Measurements from ENCODE around the gene CHN2. TPM values are rescaled to one million over a fixed set of nuclear protein-coding genes. Genes with fewer than 3 reads are reported as not detected.

The CHN2 gene
- total RNA-seq, 1 experiment from 2014 or later = 5.1 TPM

DNA sequence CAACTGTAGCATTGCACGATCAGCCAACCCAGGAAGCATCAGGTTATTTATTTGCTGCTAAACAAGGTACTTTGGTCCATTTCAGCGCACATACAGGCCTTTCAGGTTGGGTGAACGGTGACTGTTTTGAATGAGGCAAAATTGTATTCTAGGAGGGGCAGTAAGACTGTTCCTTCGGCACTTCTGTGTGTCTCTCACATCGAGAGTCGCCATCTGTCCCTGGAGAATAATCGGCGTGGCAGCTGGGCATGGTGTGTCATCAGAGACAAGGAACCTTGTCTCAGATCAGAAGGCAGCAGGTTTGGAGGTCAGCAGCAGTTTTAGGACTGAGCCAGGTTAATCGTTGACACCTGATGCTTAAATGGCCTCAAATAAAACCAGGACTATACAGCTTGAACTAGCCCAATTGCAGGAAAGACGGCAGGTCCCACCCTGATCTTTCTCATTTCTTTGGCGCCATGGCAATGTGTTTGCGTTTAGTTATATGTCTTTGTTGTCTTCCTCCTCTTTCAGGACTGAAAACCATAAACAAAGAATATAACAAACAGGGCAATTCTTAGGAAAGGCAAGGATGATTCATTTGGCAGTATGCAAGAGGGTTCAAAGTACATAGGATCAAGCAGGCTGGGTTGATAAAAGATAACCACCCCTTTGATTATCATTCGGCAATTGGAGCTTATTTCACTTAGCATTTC is 277.0 kb downstream of the CHN2 start:
- ChIA-PET POLR2A (no interaction called here), CTCF (no interaction called here)
- Mint-ChIP-seq H3K4me3 (ENCODE audit: unreplicated experiment) (no peak overlapping the region), H3K36me3 (ENCODE audit: insufficient read depth, unreplicated experiment) (no peaks in the 10 kb centered on the region), H3K27me3 (ENCODE audit: insufficient read depth, unreplicated experiment) (no peaks in the 10 kb centered on the region), H3K9me3 (ENCODE audit: unreplicated experiment) (no peaks in the 10 kb centered on the region), H3K27ac (ENCODE audit: low read depth, unreplicated experiment) (no peak overlapping the region), H3K4me1 (ENCODE audit: insufficient read depth, unreplicated experiment) (peaks cover 7% of the 10 kb centered on the region)
- no TSS peak for BruUV-seq (replicated peaks)
- TF ChIP-seq CTCF (IDR thresholded peaks at IDR 0.05; ENCODE audit: unreplicated experiment) = no peak
- no peak for DNase-seq (ENCODE audit: unreplicated experiment)
- intact Hi-C loops (cut with micrococcal nuclease) = no loop called here

DNA sequence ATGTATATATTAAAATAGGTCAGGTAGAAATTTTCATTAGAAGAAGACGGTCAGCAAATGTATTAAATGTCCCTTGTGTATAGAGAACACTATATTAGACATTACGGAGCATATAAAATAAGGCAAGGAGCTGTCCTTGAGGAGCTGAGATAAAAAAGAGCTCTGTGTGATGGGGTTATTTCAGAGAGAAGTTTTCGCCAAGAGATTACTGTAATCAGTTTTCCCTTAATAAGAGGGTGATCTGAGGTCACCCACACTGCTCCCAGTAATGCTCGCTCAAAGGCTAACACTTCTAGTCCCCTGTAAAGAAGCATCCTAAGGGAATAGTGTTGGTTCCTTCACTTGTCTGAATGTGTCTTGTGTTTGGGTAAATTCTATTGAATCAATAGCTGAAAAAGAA is 282.3 kb downstream of the CHN2 start:
- TF ChIP-seq CTCF (IDR thresholded peaks at IDR 0.05; ENCODE audit: unreplicated experiment) = no peak
- Mint-ChIP-seq H3K9me3 (ENCODE audit: unreplicated experiment) (no peaks in the 10 kb centered on the region), H3K27me3 (ENCODE audit: insufficient read depth, unreplicated experiment) (no peaks in the 10 kb centered on the region), H3K4me3 (ENCODE audit: unreplicated experiment) (no peak overlapping the region), H3K36me3 (ENCODE audit: insufficient read depth, unreplicated experiment) (no peaks in the 10 kb centered on the region), H3K4me1 (ENCODE audit: insufficient read depth, unreplicated experiment) (no peaks in the 10 kb centered on the region), H3K27ac (ENCODE audit: low read depth, unreplicated experiment) (no peak overlapping the region)
- BruUV-seq (replicated peaks) = no TSS peak
- intact Hi-C loops (cut with micrococcal nuclease) = no loop called here
- CTCF ChIA-PET = interaction anchor here (1.7 kb wide), 1 partner anchor 9 kb away, joined by 3 read pairs; no protein-coding TSS in a partner anchor
- POLR2A ChIA-PET = no interaction called here
- no peak for DNase-seq (ENCODE audit: unreplicated experiment)

- no peak for DNase-seq (ENCODE audit: unreplicated experiment)
- Mint-ChIP-seq H3K9me3 (ENCODE audit: unreplicated experiment) (no peaks in the 10 kb centered on the region), H3K4me1 (ENCODE audit: insufficient read depth, unreplicated experiment) (no peaks in the 10 kb centered on the region), H3K36me3 (ENCODE audit: insufficient read depth, unreplicated experiment) (no peaks in the 10 kb centered on the region), H3K27ac (ENCODE audit: low read depth, unreplicated experiment) (no peak overlapping the region), H3K4me3 (ENCODE audit: unreplicated experiment) (no peak overlapping the region), H3K27me3 (ENCODE audit: insufficient read depth, unreplicated experiment) (no peaks in the 10 kb centered on the region)
- ChIA-PET POLR2A (no interaction called here), CTCF (interaction anchor here (1.1 to 1.7 kb wide), 2 partner anchors 10 to 555 kb away, joined by 3 read pairs; no protein-coding TSS in a partner anchor)
- TF ChIP-seq CTCF (IDR thresholded peaks at IDR 0.05; ENCODE audit: unreplicated experiment) = no peak
- intact Hi-C loops (cut with micrococcal nuclease) = no loop called here
- no TSS peak for BruUV-seq (replicated peaks)
These were observed 283.7 kb downstream of the CHN2 start for GRCh38 chr7:29478226-29478625.

DNA sequence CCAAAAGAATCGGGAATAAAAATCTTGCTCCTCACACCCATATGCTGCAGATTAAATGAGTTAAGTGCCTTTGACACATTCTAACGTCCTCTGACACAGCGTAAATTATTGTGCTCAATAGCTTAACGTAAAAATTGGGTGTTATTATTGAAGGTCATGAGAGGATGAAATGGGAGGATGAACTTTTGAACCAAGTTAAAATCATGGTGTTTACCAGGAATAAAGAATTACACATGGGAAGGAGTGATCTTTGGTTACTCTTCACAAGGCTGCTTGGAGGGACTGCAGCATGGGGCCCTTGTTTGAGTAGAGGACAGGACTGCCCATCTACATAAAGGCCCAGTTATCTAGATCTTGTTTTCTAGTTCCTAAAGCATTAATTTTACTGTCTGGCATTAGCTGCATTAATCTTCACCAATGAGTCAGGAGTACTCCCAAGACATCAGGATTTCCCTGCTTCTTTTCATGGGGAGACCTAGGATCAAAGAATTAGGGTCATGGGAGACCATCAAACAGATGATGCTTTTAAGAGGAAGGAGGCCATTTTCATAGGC is 284.2 kb downstream of the CHN2 start:
- TF ChIP-seq CTCF (IDR thresholded peaks at IDR 0.05; ENCODE audit: unreplicated experiment) = no peak
- Mint-ChIP-seq H3K4me1 (ENCODE audit: insufficient read depth, unreplicated experiment) (no peaks in the 10 kb centered on the region), H3K27ac (ENCODE audit: low read depth, unreplicated experiment) (no peak overlapping the region), H3K9me3 (ENCODE audit: unreplicated experiment) (no peaks in the 10 kb centered on the region), H3K36me3 (ENCODE audit: insufficient read depth, unreplicated experiment) (no peaks in the 10 kb centered on the region), H3K4me3 (ENCODE audit: unreplicated experiment) (no peak overlapping the region), H3K27me3 (ENCODE audit: insufficient read depth, unreplicated experiment) (no peaks in the 10 kb centered on the region)
- no peak for DNase-seq (ENCODE audit: unreplicated experiment)
- CTCF ChIA-PET = interaction anchor here (0.6 to 1.1 kb wide), 3 partner anchors 16 to 556 kb away, joined by 3 to 4 read pairs (median 3); no protein-coding TSS in a partner anchor
- intact Hi-C loops (cut with micrococcal nuclease) = no loop called here
- POLR2A ChIA-PET = no interaction called here
- no TSS peak for BruUV-seq (replicated peaks)
